HG02938 (cell line): ENCODE results near the gene NFKBIA.
"Not testable (repeated sequence)": the region's sequence is repeated elsewhere in the genome, so short reads cannot be mapped to it uniquely, and the experiment has no call there.

Experiments
- ATAC-seq: cut with Tn5 transposase; IDR thresholded peaks from one replicate; pipeline ENCODE4 v1.9.1; 2021; ENCODE audit warnings: mild to moderate bottlenecking, moderate library complexity; ENCODE audit not compliant: unreplicated experiment

The NFKBIA gene

DNA sequence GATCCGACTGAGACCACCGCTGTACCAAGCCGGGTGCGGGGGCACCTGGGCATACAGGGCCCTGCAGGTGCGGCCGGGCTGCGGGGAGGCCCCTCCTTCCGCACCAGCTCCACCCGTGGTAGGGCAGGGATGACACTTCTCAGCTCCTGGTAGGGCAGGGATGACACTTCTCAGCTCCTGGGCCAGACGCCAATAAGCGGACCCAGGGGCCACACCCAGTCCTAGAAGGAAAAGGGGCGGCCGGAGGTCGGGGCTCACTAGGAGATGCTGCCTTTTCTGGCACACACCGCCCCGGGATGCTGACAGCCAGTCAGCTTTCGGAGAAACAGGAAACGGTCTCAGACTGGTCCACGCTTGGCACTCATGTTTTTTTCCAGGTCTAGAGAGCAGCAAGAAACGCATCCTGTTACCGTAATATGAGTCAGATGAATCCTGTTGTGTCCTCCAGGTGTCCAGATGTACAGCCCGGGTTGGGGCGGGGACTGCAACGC, 34.8 kb downstream of the NFKBIA start:
- ATAC-seq, result no peak

DNA sequence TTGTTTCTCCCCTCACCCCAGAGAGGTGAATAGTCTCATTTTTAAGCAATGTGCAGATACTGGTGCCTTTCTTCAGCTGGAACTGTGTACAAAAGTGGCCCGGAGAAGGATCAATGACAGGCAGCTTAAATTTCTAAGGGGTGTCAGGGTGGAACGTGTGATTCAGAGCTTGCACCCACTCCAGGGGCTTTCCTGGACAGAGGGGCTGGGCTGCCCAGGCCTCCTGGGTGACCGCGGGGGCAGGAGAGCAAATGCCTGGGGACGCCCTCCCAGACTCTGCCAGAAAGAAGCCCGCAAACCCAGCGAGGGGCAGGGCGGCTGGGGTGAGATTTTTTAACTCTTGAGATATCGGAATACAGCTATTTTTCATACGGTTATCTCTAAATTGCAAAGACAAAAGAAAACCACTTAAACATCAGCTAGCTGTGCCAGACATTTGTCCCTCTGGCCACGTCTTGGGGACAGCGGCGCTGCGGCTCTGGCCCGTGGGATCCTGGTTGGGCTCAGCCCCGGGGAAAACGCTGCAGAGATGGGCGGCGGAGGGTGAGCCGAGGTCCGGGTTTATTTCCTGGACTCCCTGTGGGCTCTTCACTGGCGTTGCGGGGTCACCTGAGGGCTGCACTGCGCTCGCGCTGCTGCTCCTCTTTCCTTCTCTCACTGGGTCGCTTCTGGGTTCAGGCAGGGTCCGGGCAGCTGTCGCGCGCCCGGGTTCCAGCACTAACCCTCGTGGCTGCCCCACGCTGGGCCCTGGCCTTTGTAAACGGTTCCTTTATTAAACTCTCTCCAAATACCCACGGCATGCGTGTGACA, 35.8 kb downstream of the NFKBIA start:
- no peak for ATAC-seq

DNA sequence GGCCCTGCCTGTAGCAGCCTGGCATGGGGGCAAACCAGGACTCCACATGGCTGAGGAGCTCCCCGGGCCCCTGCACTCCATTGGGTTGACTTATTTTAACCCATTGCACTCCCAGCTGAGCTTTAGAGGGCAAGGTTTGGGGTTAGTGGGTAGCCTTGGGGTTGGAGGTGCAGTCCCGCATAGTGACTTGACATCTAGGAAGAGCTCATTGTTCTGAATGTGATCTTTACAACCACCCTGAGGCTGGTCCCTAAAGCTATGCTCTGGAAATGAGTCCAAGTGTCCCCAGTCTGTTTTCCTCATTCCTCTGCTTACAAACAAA, 36.4 kb downstream of the NFKBIA start:
- no peak for ATAC-seq

DNA sequence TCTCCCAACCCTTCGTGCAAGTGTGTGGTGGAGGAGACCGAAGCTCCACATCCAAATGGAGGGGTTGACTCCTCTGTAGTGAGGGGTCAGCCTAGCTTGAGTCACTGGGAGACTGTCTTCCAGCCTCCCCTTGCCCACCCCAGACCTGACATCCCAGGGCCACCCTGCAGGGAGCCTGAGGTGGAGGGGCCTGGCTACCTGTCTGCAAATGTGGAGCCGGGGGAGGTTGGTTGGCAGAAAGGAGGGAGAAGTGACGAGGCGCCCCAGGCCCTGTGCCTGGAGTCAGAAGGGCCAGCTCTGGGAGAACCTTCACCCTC, 37.5 kb downstream of the NFKBIA start:
- ATAC-seq, result no peak

DNA sequence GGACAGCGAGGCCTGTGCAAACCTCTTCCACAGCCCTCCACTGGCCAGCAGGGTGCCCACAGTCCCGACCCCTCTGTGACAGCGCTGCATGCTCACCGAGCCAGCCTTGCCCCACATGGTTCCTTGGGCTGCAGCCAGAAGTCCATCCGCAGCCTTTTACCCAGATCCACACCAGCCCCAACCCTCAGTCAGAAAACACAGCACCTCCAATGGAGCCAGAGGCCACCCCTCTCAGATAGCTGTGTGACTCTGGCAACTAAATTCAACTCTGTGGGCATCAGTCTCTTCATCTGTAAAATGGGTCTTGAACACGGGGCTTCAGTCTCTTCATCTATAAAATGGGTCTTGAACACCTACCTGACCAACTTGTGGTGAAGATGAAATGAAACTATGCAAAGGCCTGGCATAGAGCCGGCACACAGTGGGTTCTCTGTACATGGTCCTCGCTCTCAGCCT, 38.0 kb downstream of the NFKBIA start:
- no peak for ATAC-seq

DNA sequence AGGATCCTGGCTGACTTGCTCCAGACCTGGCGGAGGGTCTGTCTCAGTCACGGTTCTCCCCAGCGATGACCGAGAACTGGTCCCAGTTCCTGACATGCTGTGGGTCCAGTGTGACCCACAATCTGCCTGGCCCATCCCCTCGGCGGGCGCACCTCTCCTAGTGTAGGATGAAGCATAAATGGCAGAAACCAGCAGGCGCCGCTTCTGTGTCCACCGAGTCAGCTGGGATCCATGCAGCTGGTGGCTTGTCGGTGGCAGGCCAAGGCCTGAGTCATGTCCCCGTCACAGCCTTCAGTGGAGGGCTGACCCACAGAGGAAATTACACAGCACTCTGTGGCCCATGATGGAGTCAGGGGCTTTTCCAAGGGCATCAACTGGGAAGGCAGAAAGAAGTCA, 38.5 kb downstream of the NFKBIA start:
- no peak for ATAC-seq

DNA sequence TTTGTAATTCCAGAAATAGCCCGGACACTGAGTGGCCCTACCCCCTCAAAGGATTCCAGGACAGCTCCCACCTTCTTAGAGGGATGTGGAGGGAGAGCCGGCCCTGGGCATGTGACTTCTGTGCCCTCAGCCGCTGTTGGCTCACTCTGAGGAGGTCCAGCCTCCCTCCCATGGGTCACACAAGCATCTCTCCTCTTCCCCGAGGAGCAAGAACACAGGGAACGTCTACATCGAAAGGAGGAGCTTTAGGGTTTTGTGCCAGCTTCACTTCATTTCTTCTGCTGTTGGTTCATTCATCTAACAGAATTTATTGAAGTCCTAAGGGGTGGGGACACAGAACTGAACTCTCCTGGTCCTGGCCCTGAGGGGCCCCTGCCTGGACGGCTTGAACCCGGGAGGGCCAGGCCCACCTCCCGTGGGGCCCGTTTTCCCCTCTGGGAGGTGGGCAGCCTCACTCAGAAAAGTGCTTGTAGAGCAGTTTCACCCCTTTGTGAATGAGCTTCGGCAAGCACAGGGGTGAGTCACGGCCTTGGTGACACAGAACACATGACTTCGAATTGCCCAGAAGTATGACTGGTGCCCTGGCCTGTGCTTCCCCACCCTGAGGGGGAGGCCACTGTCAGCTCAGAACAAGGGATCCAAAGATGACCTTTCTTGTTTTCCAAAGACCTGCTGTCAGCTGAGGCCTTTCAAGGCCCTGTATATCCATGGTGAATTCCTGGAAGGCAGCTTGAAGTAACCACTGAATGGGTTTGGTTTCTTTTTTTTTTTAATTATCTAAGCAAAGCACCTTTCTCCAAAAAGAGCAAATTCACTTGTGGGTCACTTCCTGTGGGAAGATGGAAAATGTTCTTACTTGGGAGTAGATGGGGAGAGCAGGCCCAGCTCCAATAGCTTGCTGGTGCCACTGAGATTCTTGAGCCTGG, 39.2 kb downstream of the NFKBIA start:
- ATAC-seq, result no peak

DNA sequence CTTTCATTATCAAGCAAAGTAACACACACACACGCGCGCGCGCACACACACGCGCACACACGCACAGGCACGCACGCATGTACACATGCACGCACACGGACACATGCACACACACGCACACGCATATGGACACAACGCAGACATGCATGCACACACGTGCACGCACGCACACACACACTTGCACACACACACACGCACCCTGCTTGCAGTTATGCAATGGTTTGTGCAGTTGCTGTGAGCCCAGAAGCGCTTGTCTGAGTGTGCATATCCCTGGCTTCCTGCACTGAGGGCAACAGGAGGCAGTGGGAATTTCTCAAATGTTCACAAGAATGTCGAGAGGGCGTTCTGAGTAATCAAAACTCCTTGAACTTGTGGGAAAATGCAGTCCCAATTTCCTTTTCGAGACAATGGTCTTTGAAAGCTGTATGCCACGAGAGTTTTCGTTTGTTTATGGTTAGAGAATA, 41.6 kb downstream of the NFKBIA start:
- no peak for ATAC-seq

DNA sequence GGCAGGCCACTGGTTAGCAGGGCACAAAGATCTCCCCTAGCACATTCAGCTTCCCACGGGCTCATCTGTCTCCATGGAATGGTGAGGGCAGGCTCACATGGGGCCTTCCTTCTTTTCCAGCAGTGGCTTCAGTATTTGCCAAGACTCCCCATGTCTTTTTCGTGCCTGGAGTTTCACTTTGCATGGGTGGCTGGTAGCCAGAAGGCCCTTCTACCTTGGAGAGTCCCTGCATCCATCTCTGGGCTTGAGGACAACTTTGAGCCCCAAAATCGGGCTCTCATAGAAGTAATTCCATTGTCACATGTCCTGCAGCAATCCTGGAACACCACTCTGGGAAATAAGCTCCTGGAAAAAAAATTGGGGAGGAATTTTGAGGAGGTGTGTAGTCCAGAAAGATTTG, 42.1 kb downstream of the NFKBIA start:
- ATAC-seq, result no peak

DNA sequence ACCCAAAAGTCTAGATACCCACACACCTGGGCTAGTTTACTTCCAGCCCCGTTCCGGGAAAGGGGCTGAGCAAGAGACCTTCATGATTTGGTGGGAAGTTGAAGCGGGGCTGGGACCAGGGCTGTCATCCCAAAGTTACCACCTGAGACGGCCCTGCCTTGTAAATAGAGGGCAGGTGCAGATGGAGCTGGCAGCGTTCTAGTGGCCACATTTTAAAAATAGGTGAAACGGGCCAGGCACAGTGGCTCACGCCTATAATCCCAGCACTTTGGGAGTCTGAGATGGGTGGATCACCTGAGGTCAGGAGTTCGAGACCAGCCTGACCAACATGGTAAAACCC, 43.4 kb downstream of the NFKBIA start:
- ATAC-seq, result no peak

DNA sequence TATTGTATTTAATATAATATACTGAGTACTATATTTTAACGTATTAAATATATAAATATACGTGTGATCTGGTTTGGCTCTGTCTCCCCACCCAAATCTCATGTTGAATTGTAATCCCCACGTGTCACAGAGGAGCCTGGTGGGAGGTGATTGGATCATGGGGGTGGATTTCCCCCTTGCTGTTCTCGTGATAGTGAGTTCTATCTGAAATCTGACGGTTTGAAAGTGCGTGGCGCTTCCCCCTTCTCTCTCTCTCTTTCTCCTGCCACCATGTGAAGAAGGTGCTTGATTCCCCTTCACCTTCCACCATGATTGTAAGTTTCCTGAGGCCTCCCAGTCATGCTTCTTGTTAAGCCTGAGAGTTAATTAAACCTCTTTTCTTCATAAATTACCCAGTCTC, 44.9 kb downstream of the NFKBIA start:
- ATAC-seq, result not testable (repeated sequence)

DNA sequence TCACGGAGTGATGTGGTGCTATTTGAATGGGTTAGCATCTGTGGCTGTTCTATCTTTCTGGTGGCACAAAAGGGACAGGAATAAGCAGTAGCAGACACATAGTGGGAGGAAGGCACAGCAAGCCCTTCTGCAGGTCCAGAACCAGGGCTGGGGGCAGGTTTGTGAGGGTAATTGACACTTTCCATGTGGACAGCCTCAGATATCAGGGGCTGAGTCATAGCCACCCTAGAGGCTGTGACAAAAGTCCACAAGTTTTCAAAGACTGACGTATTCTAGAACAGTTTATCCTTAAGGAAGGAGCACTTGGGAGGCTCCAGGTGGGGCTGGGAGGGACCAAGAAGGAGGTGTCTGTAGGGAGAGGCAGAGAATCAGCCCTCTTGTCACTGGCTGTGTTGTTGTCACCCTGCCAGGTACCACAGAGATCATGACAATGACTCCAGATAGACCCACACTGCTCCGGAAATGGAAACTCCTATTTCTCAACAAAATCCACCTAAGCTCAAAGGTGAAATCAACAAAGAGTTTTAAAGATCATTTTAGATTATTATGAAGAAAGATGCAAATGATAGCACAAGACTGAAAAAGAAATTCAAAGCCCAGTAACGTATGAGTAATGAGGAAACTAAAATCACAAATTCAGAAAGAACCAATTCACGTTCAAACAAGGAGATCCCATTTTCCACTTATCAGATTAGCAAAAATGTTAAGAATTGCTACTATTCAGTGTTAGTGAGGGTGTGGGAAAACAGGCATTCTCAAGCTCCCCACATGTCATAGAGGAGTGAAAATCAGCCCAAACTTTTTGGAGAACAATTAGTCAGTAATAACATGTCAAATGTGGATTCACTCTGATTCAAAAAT, 48.3 kb downstream of the NFKBIA start:
- no peak for ATAC-seq

DNA sequence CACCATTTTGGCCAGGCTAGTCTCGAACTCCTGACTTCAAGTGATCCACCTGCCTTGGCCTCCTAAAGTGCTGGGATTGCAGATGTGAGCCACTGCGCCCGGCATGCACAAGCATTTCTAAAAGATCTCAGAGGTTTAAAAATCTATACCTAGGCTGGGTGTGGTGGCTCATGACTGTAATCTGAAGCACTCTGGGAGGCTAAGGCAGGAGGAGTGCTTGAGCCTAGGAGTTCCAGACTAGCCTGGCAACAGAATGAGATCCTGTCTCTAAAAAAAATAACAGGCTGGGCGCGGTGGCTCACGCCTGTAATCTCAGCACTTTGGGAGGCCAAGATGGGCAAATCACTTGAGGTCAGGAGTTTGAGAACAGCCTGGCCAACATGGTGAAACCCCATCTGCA, 49.3 kb downstream of the NFKBIA start:
- ATAC-seq, result not testable (repeated sequence)

DNA sequence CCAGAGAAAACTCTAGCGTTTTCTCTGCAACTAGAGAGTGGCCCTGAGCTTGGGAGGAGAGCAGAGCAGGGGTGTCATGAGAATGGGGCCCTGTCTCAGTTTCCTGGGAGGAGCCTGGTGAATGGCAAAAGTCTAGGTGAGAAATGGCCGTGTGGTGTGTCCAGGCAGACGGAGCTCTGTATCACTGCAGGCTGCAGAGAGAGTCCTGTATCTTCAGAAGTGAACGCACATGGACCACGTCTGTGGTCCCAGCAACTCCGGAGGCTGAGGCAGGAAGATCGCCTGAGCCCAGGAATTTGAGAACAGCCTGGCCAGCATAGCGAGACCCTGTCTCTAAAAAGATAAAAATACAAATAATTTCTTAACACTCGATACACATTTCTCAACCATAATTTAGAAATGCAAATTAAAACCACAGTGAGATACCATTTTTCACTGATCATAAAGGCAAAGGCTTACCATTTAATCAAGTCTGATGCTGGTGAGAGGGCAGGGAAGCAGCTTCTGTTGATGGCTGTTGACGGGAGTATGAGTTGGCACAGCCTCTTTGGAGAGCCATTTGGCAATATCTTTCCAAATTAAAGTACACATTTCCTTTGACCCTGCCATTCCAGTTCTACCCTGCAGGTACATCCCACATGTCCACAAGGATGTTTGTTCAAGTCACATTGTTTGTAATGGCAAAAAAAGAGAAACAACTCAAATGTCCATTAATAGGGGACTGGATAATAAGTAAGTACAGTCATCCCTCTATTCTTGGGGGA, 51.0 kb downstream of the NFKBIA start:
- ATAC-seq, result no peak

DNA sequence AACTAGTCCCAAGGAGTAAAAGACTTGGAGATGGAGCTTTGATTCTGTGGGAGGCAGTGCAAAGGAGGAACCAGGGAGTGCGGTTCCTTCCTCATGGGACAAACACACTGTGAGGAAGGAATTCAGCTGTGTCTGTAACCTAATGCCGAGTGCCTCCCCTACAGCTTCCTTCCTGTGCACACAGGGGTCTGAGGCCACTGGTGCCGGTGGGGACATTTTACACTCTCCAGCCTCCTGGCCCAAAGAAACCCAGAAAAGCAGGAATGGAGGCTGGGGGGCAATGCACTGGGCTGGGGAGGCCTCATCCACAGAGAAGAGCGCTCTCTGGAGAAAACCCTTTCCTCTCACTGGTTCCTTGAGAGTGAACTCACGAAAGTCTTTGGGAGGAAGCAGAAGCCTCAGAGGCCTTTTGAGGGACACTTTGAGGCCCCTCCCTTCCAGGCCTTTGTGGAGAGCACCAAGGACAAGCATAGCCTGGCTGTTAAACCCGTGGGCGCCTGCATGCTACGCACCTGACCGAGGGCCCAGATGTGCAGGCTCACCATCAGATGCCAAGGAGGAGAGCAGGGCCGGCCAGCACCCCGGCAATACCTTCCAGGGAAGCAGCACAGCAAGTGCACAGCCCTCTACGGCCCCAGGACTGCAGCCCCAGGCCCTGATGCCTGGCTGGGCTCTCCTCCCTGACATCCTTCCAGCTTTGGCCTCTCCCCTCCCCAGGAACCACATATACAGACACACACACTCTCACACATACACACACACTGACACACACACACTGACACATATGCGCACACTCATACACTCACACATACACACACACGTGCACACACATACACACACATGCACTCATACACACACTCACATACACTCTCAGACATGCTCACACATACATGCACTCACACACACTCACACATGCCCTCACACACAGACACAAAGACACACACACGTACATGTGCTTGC, 52.0 kb downstream of the NFKBIA start:
- ATAC-seq, result no peak

DNA sequence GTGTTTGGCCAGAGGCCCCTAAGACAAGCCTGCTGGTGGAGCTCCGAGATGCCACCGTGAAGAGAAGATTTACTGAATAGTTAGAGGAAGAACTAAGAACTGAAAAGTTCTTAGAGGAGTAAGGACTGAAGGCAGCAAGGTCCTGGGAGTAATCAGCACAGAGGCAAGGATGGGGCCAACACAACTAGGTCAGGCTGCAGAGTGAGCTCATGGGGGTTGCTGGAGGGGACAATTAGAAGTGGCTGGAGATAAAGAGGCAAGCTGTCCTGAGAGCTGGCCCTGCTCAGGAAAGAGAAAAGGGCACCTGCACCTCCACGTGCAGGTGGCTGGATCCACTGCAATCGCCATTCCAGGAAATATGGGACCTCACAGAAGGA, 52.7 kb downstream of the NFKBIA start:
- no peak for ATAC-seq
